Fibroblast of mammary gland (primary cell): ENCODE results near the gene CNFN.
A peak's percentile ranks its signal among the peaks of the same experiment; 100 is the strongest.

ENCODE experiments used
- DNase-seq: peaks from one replicate; pipeline ENCODE4 v3.0.0-alpha.2; 2010; ENCODE audit warnings: low read depth
- H3K4me3 ChIP-seq: 2 replicates; pipeline ENCODE4 v1.5.1; 2011; ENCODE audit warnings: low read depth, mild to moderate bottlenecking, low read length, moderate library complexity; ENCODE audit not compliant: control insufficient read depth
- CTCF ChIP-seq: conservative IDR thresholded peaks from 2 replicates; pipeline ENCODE4 v1.5.1; 2011; ENCODE audit warnings: low read depth, low read length, inconsistent platforms; ENCODE audit not compliant: control insufficient read depth, insufficient read depth

The CNFN gene

GRCh38 chr19:42406111-42406510, 16.0 kb upstream of the CNFN start:
- DNase-seq = no peak
- H3K4me3 ChIP-seq = no peak overlapping the region
- TF ChIP-seq CTCF = no peak

DNA sequence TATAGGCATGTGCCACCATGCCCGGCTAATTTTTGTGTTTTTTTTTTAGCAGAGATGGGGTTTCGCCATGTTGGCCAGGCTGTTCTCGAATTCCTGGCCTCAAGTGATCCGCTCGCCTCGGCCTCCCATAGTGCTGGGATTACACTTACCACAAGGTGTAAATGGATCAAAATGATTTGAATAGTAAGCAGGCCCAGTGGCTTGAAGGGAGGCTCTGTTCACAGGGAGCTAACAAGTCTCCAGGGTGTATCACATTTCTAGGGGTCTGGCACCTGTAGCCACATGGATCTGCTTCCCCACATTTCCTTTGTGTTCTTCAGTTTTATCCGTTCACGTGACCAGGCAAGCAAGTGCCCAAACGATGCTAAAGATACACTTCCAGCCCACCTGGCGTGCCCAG, 13.5 kb upstream of the CNFN start:
- no peak for DNase-seq
- H3K4me3 ChIP-seq = no peak overlapping the region
- TF ChIP-seq CTCF = no peak

DNA sequence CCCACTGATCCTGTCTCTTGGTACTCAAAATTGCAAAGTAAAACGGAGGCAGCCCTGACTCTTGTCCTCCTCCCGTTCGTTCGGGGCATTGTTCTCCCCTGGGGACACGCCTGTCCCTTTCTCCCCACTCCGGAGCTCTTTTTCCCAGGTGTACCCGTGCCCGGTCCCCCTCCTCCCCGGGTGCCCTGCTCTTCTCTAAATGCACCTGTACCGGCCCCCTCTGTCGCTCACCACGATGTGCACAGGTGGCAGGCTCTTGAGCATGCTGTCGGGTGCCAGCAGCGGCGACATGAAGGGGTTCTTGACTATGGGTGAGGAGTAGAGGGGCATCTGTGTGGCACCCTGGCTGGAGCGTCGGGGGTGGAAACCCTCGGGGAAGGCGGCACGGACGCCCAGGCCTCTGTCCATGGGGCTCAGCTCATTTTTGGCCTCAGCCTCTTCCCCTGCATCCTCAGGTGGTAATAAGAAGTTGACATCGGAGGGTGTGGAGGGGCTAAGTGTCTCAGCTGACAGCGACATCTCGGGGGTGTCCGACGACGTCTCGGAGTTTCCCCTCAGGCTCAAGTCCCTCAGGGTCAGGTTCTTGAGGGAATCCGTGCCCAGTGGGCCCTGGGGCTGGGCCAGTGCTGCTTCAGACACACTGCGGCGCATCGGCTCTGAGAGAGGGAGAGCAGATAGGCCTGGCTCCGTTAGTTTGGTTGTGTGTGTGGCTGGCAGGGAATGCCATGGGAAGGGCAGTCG, 12.4 kb upstream of the CNFN start:
- no peak for DNase-seq
- no peak overlapping the region for H3K4me3 ChIP-seq
- TF ChIP-seq CTCF = no peak

DNA sequence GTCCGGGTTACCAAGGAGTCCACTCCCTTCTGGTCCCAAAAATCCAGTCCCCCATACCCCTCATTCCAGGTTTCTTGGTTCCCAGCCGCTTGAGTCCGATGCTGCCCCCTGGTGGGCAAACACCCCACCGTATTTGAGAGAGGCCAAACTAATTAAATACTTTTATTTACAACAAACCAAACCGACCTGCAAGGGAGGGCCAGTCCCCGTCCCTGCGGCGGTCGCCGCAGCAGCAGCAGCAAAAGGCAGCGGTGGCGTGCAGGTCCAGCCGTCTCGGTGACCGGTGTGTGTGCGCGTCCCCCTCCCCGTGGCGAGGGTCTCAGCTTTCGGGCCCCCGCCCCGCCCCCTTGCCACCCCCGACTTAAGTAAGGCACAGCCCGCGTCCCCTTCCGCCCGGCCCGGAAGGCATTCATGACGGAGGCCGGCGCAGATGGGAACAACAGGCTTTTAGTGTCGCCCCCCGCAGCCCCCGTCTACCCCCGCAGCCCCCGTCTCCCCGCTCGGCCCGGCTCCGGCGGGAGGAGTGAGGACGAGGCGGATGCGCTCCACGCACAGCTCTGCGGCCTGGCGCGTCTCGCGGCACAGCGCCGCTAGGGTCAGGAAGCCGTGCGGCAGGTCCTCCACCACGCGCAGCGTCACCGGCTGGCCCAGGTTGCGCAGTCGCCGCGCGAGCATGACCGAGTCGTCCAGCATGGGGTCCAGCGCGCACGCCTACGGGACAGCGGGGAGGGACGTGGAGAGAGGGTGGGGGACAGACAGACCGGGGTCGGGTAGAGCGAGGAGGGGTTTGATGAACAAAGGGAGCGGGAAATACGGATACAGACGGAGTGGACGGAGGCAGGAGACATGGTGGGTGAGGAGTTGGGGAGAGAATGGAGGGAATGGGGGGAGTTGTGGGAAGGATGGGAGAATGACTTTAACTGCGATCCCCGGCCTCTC, 11.5 kb upstream of the CNFN start:
- DNase-seq = peak; percentile 77
- peak; percentile 75 for TF ChIP-seq CTCF
- peak overlapping the region; percentile 42 for H3K4me3 ChIP-seq

DNA sequence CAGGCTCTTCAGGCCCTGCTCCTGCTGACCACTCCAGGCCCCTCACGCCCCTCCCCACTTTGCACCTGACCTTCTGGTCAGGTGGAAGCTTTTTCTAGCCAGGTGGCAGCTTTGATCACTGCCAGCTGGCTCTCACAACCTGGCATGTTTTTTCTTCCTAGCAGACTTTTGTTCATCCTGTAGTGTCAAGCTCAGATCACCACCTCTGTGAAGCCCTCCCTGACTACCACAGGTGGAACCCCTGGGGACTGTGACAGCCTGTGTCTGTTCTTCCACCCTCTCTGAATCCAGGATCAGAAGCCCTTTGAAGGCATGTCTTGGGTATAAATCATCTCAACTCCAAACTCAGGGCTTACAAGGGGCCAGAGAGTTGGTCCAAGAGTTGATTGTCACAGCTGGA, 10.3 kb upstream of the CNFN start:
- no peak for TF ChIP-seq CTCF
- H3K4me3 ChIP-seq = no peak overlapping the region
- no peak for DNase-seq

DNA sequence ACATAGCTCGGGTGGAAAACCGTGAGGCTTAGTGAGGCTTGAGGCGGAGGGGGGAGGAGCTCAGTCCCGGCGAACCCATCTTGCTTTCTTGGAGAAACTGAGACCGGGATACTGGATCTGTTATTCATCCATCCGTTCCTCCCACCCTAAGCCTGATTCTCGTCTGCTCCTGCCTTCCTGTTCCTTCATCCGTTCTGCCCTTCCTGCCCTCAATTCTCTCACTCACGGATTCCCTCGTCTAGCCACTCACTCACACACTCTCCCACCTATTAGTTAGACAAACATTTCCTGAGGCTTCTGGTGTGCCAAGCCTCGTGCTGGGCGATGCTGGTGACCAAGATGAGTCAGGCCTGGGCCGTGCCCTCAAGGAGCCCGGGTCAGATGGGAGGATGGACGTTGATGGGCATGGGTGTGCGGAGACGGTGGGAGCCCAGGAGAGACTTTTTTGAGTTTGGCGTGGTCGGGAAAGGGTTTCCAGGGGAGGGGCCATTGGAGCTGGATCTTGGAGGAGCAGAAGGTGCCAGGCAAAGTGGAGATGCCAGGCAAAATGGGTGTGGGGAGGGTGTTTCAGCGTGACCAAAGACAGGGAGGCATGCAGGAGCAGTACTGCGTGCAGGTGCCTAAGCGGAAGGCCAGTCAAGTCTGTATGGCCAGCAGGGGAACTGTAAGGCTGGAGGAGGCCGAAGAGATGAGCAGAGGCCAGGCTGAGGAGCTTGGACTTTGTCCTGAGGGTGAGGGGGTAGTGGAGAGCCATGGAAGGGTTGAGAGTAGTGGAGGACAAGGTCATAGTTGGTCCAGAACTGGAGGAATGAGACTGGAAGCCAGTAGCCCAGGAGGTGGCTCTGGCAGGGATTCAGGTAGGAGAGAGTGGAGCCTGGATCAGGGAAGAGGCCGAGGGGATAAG, 7.4 kb upstream of the CNFN start:
- peak; percentile 49 for DNase-seq
- TF ChIP-seq CTCF = no peak
- peak overlapping the region; percentile 79 for H3K4me3 ChIP-seq
